Upper lobe of left lung (tissue), 6 donors: ENCODE data around the gene ICE2. TPM values are rescaled to one million over a fixed set of nuclear protein-coding genes. Genes with fewer than 3 reads are reported as not detected.

Source experiments
- ATAC-seq, 2 donors: fragments of 200-7000 bp; cut with Tn5 transposase; one replicate each; pipeline ENCODE4 v1.9.1; 2022; ENCODE audit warnings: mild to moderate bottlenecking in 2 of 2, moderate library complexity in 2 of 2; ENCODE audit not compliant: low FRiP score in 2 of 2
- DNase-seq, 2 donors: peaks; one replicate each; pipeline ENCODE4 v3.0.0-alpha.2; 2019 to 2020
- H3K27ac ChIP-seq, 4 donors: fragments of 200-600 bp; sonication (generic); one replicate each; pipeline ENCODE4 v1.5.1; 2016 to 2019
- H3K27me3 ChIP-seq, 4 donors: fragments of 200-600 bp; sonication (generic); one replicate each; pipeline ENCODE4 v1.5.1; 2017 to 2019
- H3K36me3 ChIP-seq, 4 donors: fragments of 200-600 bp; sonication (generic); one replicate each; pipeline ENCODE4 v1.5.1; 2016 to 2019
- H3K4me1 ChIP-seq, 4 donors: fragments of 200-600 bp; sonication (generic); one replicate each; pipeline ENCODE4 v1.5.1; 2018 to 2019
- H3K4me3 ChIP-seq, 4 donors: fragments of 200-600 bp; sonication (generic); one replicate each; pipeline ENCODE4 v1.5.1; 2017 to 2019; ENCODE audit warnings: mild to moderate bottlenecking in 2 of 4, moderate library complexity in 1 of 4
- H3K9me3 ChIP-seq, 4 donors: fragments of 200-600 bp; sonication (generic); one replicate each; pipeline ENCODE4 v1.5.1; 2018 to 2019
- EP300 ChIP-seq, 4 donors: sonication (generic); formaldehyde crosslinking; IDR thresholded peaks; one replicate each; pipeline ENCODE4 v1.5.1; 2017; ENCODE audit warnings: antibody characterized with exemption in 4 of 4, control low read depth in 2 of 4
- POLR2A ChIP-seq, 4 donors: fragments of 450-650 bp; IDR thresholded peaks; one replicate each; pipeline ENCODE4 v1.5.1; 2016 to 2017; ENCODE audit warnings: antibody characterized with exemption in 4 of 4, mild to moderate bottlenecking in 2 of 4
- POLR2AphosphoS5 ChIP-seq, 2 donors: sonication (generic); formaldehyde crosslinking; IDR thresholded peaks; one replicate each; pipeline ENCODE4 v1.5.1; 2017; ENCODE audit warnings: antibody characterized with exemption in 2 of 2
- WGBS, 2 donors: methylation state at CpG; one replicate each; pipeline ENCODE4 v1.1.5; 2017 to 2018; 5-methylcytosine and 5-hydroxymethylcytosine counted together
- total RNA-seq, 6 donors: library from RNA; depleted of rRNA in 4 of 6; stranded (reverse); fragments of >200 nt in 4 of 6; gene quantifications; one replicate each; pipeline versions ENCODE4 v1.1.0 to v1.2.1, GENCODE V29; 2016 to 2021
- TF ChIP-seq, protein P1 (sequence below), 6 experiments: fragments of 450-650 bp in 4 of 6; fragments of 200-600 bp in 2 of 6; sonication (generic) in 2 of 6; IDR thresholded peaks; one replicate each; pipeline ENCODE4 v1.5.1; 2016 to 2019; ENCODE audit warnings: antibody characterized with exemption in 6 of 6
- donor health status: DM: no; HTN: no; CAD: no; lungs with moderate emphysema.
- donor health status: DM: no; HTN: yes; CAD: no; lungs with severe emphysema.

The ICE2 gene
- total RNA-seq, 6 donors from 2014 or later: 15.0 to 40.7 (median 32.8) TPM

- ATAC-seq (no peak), DNase-seq (no peak)
- Histone ChIP-seq H3K4me1 (peaks cover 0 to 7% (median 0%) of the 10 kb centered on the region in 4 donors), H3K4me3 (no peak overlapping the region), H3K9me3 (no peaks in the 10 kb centered on the region), H3K36me3 (peaks cover 4 to 67% (median 8%) of the 10 kb centered on the region in 4 donors), H3K27me3 (no peaks in the 10 kb centered on the region), H3K27ac (no peak overlapping the region)
- TF ChIP-seq EP300 (IDR thresholded peaks at IDR 0.05) (no peak), POLR2AphosphoS5 (IDR thresholded peaks at IDR 0.05) (no peak), POLR2A (IDR thresholded peaks at IDR 0.05) (no peak)
- TF ChIP-seq, protein P1, sequence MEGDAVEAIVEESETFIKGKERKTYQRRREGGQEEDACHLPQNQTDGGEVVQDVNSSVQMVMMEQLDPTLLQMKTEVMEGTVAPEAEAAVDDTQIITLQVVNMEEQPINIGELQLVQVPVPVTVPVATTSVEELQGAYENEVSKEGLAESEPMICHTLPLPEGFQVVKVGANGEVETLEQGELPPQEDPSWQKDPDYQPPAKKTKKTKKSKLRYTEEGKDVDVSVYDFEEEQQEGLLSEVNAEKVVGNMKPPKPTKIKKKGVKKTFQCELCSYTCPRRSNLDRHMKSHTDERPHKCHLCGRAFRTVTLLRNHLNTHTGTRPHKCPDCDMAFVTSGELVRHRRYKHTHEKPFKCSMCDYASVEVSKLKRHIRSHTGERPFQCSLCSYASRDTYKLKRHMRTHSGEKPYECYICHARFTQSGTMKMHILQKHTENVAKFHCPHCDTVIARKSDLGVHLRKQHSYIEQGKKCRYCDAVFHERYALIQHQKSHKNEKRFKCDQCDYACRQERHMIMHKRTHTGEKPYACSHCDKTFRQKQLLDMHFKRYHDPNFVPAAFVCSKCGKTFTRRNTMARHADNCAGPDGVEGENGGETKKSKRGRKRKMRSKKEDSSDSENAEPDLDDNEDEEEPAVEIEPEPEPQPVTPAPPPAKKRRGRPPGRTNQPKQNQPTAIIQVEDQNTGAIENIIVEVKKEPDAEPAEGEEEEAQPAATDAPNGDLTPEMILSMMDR (IDR thresholded peaks at IDR 0.05): no peak
Measured at GRCh38 chr15:60469893-60470641, 8.9 kb downstream of the ICE2 start.

DNA sequence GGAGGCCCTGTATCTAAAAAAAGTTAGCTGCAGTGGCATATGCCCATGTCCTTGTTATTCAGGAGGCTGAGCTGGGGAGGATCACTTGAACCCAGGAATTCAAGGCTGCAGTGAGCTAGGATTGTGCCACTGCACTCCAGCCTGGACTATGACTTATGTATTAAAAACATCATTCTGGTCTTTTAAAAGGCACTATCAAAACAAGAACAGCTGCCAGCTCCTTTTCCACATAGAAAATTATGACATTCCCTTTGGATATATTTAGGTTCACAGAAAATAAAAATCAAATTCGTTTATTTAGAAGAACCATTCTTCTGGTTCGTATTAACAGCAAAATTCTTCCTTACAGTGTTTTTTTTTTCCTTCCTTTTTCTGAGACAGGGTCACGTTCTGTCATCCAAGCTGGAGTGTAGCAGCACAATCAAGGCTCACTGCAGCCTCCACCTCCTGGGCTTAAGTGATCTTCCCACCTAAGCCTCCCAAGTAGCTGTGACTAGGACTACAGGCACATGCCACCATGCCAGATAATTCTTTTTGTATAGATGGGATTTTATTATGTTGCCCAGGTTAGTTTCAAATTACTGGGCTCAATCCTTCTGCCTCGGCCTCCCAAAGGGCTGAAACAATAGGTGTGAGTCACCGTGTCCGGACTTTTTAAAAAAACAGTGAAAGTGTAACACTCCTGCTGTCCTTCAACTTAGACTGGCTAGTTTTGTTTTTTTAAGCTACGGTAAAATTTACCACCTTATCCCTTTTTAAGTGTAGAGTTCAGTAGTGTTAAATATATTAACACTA lies 13.9 kb downstream of the ICE2 start:
- Histone ChIP-seq H3K27me3 (no peaks in the 10 kb centered on the region), H3K4me3 (no peak overlapping the region), H3K4me1 (peaks cover 0 to 3% (median 0%) of the 10 kb centered on the region in 4 donors), H3K27ac (no peak overlapping the region), H3K36me3 (peaks cover 4 to 67% (median 11%) of the 10 kb centered on the region in 4 donors), H3K9me3 (no peaks in the 10 kb centered on the region)
- WGBS, 2 donors: 80 to 89% methylated on average over 7 of the region's 7 CpGs
- no peak for DNase-seq
- no peak for TF ChIP-seq POLR2AphosphoS5 (IDR thresholded peaks at IDR 0.05)
- no peak for TF ChIP-seq POLR2A (IDR thresholded peaks at IDR 0.05)
- TF ChIP-seq EP300 (IDR thresholded peaks at IDR 0.05): no peak
- TF ChIP-seq, protein P1 (IDR thresholded peaks at IDR 0.05): no peak
- no peak for ATAC-seq

GRCh38 chr15:60462027-60462426 lies 16.9 kb downstream of the ICE2 start:
- no peak overlapping the region for H3K4me3 ChIP-seq
- peaks cover 0 to 44% (median 11%) of the 10 kb centered on the region in 4 donors for H3K36me3 ChIP-seq

GRCh38 chr15:60460931-60461330 lies 18.0 kb downstream of the ICE2 start:
- no peak overlapping the region for H3K4me3 ChIP-seq
- H3K9me3 ChIP-seq: no peaks in the 10 kb centered on the region
- no peak overlapping the region for H3K27ac ChIP-seq
- 95% methylated on average over 4 of the region's 4 CpGs for WGBS, 2 donors
- no peak for DNase-seq
- TF ChIP-seq POLR2AphosphoS5 (IDR thresholded peaks at IDR 0.05): no peak
- TF ChIP-seq POLR2A (IDR thresholded peaks at IDR 0.05): no peak
- TF ChIP-seq, protein P1 (IDR thresholded peaks at IDR 0.05): no peak
- TF ChIP-seq EP300 (IDR thresholded peaks at IDR 0.05): no peak
- peaks cover 0 to 33% (median 8%) of the 10 kb centered on the region in 4 donors for H3K36me3 ChIP-seq
- H3K27me3 ChIP-seq: no peaks in the 10 kb centered on the region
- H3K4me1 ChIP-seq: no peaks in the 10 kb centered on the region
- ATAC-seq: no peak

More at GRCh38 chr15:60462027-60462426, 16.9 kb downstream of the ICE2 start:
- no peak for DNase-seq
- no peaks in the 10 kb centered on the region for H3K9me3 ChIP-seq
- no peak for ATAC-seq
- no peaks in the 10 kb centered on the region for H3K4me1 ChIP-seq
- TF ChIP-seq, protein P1 (IDR thresholded peaks at IDR 0.05): no peak
- TF ChIP-seq EP300 (IDR thresholded peaks at IDR 0.05) (no peak), POLR2A (IDR thresholded peaks at IDR 0.05) (no peak), POLR2AphosphoS5 (IDR thresholded peaks at IDR 0.05) (no peak)
- H3K27me3 ChIP-seq: no peaks in the 10 kb centered on the region
- no peak overlapping the region for H3K27ac ChIP-seq
